NCI-H2029 treated with DMSO at 0.1 percent for 48 hours (cell line): ENCODE data around the gene SCAMP4.
"Not testable (repeated sequence)": the region's sequence is repeated elsewhere in the genome, so short reads cannot be mapped to it uniquely, and the experiment has no call there.

ENCODE experiments used
- DNase-seq: peaks from one replicate; lab custom pipeline; 2025; lab: John Stamatoyannopoulos, UW

The SCAMP4 gene

DNA sequence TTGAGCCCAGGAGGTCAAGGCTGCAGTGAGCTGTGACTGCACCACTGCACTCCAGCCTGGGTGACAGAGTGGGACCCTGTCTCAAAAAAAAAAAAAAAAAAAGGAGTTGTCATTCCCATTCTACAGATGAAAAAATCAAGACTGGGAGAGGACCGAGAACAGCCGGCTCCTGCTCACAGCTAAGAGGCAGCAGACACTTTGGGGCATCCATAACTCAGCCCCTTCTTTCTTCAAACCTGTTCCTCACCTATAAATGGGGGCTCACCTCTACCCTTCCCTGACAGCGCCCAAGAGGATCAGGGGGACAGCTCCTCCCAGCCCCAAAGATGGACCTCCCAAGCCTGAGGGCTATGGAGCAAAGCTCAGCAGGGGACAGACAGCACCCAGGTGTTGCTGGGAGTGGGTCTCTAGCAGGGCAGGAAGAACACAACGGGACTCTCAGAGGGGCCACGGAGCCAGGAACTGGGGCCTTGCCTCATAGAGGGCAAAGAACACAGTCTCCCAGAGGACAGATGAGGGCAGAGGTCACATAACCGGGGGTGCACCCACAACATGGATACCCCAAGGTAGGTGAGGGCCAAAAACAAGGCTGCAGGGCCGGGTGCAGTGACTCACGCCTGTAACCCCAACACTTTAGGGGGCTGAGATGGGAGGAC, 38.4 kb upstream of the SCAMP4 start:
- no peak for DNase-seq

DNA sequence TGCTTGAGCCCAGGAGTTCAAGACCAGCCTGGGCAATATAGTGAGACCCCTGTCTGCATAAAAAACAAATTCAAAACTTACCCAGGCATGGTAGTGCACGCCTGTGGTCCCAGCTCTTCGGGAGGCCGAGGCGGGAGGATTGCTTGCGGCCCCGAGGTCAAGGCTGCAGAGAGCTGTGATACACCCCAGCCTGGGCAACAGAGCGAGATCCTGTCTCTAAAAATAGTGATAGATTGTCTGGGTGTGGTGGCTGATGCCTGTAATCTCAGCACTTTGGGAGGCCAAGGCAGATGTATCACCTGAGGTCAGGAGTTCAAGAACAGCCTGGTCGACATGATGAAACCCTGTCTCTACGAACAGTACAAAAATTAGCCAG, 37.9 kb upstream of the SCAMP4 start:
- no peak for DNase-seq

- DNase-seq, result no peak
Observed at GRCh38 chr19:1868971-1869370, 36.2 kb upstream of the SCAMP4 start.

DNA sequence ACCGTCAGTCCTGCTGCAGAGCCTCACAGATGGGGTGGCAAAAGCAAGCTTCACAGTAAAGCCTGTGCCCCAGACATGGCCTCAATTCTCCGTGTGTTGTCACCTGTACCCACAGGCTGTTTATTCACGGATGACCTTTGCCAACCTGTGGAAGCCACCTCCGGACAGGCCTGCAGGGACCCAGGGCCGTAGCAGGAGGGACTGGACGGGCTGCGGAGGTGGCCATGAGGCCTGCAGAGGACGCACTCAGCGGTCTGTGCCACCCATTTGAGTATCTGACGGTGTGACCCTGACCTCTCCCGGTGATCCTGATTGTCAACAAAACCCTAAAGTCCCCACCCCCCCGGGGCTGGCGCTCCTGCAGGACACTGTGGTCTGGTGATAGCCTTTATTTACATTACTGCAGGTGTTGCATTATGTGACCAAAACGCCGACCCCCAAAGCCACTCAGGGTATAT, 34.0 kb upstream of the SCAMP4 start:
- no peak for DNase-seq

DNA sequence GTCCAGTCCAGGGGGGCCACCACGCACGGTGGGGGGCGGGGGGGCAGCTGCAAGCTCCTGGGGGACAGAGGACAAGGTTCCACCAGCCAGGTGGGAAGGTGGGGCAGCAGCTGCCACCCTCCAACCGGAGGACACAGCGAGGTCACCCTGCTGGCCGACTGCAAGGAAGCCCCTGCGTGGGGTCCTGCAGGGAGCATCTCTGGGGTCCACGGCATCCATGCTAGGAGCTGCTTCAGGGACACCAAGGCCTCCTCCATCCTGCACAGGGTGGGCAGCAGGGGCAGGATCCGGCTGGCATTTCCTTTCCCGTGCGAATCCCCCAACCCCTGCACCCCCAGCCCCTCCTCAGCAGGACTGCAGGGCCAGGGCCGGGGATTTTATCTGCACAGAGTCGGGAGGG, 33.6 kb upstream of the SCAMP4 start:
- no peak for DNase-seq

GRCh38 chr19:1872807-1873523, 32.2 kb upstream of the SCAMP4 start:
- DNase-seq, result no peak

GRCh38 chr19:1873524-1874473, 31.4 kb upstream of the SCAMP4 start:
- peak; percentile 46 for DNase-seq

DNA sequence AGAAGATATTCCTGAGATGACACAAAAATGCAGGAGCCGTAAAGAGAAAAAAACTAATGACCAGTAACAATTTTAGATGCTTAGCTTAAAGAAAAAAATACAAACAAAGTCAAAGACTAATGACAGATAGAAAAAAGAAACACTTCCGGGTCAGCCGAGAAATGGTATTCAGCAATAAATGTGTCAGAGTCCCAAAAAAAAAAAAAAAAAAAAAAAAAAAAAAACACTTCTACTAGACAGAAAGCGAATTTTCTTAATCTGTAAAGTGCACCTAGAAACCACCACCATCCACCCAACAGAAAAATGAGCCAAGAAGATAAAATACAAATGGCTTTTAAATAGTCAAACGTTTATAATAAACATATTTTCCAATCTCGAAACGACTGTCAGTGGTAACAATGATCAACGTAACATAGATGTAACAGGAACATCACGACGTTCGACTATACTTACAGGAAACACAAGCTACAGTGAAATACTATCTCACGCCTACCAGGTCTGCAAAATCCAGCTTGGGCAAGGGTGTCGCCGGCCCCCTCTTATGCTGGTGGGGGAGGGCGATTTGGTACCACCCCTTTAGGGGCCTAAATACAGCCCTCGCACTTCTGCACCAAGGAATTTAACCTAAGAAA, 30.5 kb upstream of the SCAMP4 start:
- DNase-seq, result peak; percentile 55

DNA sequence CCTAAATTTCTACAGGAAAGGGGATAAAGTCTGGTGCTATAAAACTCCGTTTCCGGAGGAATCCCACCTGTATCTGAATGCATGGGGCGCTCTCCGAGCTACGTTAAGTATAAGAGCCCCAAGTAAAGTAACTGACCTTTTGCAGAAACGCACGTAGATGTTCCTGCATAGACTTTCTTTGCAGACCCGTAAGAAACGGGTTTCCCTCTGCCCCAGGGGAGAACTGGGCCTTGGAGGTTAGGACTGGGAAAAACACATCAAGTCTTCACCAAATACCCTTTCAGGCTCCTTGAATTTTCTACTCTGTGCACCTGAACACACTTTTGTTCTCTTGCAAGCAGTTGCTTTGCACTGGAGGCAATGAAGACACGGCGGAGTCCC, 29.9 kb upstream of the SCAMP4 start:
- DNase-seq, result not testable (repeated sequence)

GRCh38 chr19:1875646-1876495, 29.3 kb upstream of the SCAMP4 start:
- DNase-seq, result peak; percentile 47

DNA sequence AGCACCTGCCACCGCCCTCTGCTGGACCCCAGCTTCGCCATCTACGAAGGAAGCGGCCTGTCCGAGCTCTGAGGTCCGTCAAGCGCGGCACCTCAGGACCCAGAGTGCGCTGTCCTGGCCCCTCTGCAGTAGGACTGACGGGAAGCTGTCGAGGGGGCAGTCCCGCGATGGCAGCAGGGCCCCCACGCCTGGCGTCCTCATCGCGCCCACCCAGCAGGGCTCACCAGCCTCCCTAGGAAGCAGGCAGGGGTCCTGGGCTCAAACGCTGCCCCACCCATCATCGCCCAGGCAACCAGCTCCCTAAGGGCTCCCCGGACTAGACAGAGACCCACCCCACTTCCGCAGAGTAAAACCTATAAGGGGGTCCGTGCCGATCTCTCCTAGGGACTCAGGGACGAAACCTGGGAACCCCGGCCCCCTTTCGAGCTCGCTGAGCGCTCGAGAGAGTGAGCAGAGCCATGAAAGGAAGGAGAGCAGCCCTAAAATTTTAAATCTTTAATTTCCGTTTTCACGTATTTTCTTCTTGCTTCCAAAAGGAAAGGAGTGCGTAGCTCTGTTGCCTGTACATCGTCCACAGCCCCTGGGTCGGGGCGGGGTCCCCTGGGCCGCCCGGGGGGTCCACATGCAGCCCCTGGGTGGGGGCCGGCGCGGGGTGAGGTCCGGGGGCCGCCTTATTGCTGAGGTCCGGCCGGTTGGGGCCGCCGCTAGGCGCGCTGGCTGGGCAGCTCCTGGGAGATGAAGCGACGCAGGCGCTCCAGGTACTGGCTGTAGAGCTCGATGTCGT, 28.5 kb upstream of the SCAMP4 start:
- DNase-seq, result not testable (repeated sequence)

DNA sequence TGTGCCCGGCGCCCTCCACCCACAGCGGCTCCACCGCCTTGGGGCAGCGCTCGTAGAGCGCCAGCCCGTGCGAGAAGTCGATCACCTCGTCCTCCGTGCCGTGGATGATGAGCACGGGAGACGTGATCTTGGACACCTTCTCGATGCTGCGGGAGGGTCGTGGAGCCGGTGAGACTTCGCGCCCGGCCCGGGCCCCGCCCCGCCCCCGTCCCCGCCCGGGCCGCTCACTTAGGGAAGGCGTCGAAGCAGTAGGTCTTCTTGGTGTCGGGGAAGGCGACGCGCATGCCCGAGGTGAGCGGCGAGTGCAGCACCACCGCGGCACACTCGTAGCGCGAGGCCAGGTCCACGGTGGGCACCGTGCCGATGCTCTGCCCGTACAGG, 27.9 kb upstream of the SCAMP4 start:
- DNase-seq, result not testable (repeated sequence)

- not testable (repeated sequence) for DNase-seq
Observed at GRCh38 chr19:1878583-1878982, 26.6 kb upstream of the SCAMP4 start.

DNA sequence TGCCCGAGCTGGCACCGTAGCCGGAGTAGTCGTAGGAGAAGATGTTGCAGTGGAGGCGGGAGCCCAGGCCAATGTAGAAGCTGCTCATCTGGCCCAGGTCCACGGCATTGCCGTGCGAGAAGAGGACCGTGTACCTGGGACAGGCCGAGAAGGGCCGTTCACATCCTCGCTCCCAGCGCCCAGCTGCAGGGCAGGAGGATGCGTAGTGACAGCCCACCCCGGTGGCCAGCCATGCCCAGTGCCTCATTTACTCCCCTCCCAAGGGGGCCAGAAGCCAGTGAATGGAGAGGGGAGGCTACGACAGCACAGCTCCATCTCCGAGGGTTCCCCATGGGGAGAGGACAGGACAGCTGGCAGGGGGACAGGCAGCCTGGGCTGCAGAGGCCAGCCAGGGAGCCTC, 25.2 kb upstream of the SCAMP4 start:
- not testable (repeated sequence) for DNase-seq

DNA sequence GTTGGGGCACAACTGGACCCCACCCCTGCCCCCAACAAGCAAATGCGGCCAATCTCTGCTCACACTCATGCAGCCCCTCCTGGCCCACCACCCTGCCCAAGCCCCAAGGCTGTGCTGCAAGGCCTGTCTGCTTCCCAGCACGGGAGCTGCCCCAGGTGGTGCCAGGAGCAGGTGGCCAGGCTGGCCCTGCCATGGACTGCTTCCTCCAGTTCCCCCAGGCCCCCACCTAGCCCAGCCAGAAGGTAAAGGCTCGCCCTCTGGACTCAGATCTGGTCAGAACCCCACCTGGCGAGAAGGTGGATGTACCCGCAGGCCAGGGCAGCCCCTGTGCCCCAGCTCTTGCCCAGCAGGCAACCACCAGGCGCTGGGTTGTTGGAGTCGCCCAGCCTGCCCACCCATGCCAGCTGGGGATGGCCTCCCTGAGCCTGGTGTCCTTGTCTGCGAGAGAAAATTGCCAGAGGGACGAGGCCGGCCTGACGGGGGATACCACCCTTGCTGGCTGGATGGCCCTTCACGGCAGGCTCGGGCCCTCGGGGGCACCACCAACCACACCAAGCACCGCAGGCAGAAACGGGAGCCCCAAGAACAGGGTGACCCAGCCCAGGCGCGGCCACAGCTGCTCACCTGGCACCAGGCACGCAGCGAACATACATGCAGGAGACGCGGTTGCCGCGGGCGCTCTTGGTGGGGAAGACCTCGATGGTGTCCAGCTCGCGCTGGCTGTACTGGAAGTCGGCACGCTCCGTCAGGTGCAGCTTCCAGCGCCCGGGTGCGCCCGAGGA, 24.4 kb upstream of the SCAMP4 start:
- DNase-seq, result no peak

GRCh38 chr19:1881393-1882088, 23.7 kb upstream of the SCAMP4 start:
- not testable (repeated sequence) for DNase-seq

GRCh38 chr19:1882089-1882785, 23.0 kb upstream of the SCAMP4 start:
- DNase-seq, result no peak
